ENCODE measurements around the gene APOL2. TPM values are rescaled to one million over a fixed set of nuclear protein-coding genes. Genes with fewer than 3 reads are reported as not detected.
"Not testable (repeated sequence)": the region's sequence is repeated elsewhere in the genome, so short reads cannot be mapped to it uniquely, and the experiment has no call there.

Gene APOL2
- total RNA-seq, 1 donor from 2014 or later, result 52.7 TPM

DNA sequence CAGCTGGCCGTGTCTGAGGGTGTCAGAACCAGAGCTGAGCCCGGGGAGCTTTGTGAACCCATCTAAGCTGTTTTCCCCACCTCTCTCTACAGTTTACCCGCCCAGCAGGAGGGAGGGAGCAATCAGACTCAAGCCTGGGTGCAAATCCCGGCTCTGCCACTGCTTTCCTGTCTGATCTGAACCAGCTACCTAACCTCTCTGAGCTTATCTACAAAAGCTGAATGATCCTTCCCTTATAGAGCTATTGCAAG lies 252 bp downstream of the APOL2 start:
- no peak for DNase-seq (ENCODE audit: low spot score)

DNA sequence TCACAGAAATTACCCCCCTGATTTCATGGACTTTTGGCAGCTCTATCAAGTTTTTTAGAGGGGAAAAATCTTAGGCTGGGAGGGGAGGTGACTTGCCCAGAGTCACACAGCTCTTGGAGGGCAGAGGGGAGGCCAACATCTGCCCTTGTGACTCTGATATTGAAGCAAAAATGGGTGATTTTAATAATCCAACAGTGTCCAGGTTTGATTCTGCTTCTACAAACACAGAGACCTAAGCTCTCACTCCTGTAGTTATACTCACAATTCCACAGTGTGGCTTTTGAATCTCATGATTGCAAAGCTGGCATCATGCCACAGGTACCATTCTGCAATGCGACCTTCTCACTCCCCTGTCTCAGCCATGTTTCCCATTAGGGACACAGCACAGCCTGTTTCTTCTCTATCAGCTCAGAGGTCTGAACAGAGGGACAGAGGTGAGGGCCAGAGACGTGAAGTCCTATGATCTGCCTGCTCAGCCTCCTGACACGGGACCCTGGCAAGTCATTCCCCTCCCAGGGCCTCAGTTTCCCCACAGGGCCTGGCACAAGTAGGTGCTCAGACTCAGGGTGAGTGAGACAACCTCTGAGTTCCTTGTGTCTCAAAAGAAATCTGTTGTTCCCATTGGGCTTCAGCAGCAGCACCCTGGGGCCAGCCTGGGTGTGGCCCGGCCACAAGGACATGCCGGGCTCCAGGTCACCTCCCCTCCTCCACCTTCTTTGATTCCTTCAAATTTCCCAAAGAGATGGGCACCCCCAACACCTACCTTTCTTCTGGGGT lies 766 bp downstream of the APOL2 start:
- peak; percentile 49 for DNase-seq (ENCODE audit: low spot score)

DNA sequence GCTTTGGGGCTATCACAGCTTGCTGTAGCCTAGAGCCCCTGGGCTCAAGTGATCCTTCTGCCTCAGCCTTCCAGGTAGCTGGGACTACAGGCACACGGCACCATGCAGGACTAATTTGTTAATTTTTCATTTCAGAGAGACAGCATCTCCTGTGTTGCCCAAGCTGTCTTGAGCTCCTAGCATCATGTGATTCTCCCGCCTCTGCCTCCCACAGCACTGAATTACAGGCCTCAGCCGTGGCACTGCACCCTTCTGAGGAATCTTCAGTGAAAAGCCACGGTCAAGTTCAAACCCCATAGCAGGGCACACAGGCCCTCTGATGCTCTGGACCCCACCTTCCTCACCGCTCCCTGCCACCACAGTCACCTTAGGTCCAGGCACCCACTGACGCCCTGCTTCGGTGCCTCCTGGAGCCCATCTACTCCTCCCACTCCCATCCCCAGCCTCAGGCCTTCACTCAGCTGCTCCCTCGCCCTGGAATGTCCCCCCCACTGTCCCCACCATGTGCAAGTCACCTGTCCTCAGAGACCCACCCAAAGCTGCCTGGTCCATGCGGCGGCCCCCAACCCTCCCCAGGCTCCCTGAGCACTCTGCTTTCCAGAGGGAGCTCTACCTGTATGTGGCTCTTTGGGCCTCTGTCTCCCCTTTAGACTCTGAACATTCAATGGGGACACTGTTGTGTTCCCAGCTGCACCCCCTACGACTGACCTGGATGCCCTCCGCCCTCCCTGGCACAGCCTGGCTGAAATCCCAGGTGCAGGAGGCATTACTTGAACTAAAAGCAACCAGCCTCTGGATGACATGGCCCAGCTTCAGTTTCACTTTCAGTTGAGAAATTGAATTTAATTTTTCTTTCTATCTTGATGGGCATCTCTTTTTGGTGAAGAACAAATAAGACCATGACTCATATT lies 1.6 kb downstream of the APOL2 start:
- DNase-seq (ENCODE audit: low spot score), result peak; percentile 44

DNA sequence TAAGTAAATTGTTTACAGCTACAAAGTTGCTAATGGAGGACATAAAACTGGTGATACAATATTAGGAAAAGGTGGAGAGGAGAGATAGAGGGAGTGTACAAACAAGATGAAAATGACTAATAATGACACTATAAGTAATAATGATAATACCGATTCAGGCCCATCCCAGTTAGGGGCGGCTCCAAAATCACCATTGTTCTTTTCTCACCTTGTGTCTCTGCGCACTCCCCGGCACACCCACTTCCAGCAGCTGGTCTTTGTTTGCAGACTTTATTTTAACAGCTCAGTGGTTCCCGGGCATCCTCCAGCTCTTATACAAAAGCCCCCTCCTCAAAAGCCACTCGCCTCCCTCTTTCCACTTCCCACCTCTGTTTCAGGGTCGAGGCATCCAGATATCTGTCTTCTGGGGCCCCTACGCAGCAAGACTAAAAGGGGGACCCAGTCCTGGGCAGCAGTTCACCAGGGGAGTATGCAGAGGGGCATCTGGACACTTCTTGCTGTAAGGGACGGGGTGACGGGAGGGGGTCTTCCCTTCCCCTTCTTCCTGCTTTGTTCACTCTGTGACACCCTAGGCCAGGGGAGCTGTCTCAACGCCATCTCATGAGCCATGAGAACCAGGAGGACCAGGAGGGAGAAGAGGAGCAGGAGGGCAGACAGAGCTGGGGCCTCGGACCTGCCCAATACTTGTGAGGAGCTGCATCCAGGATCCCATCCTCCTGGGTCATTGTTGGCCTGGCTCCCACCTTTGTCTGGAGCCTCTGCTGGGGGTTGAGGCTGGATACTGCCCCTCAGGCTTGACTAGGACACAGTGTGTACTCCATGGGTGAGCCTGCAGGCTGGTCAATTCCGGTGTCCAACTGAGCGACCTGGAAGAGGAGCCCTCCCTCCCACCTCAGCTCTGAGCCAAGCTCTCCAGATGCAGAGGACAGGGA lies 2.7 kb downstream of the APOL2 start:
- DNase-seq (ENCODE audit: low spot score), result peak; percentile 39

DNA sequence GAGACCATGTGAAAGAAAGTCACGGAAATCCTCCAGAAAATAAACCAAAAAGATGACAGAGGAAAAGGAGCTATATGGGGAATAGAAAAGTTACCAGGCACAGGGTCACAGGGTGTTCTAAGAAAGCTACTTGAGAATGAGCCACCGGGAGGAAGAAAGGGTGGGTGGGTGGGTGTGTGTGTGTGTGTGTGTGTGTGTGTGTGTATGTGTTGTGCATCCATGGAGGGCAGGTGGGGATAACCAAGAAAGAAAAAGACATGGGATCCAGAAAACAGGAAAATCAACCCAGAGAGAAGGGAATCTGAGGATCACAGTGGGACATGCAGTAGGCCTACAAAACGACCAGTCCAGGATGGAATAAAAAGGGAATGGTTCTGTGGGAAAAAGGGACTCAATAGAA lies 3.7 kb downstream of the APOL2 start:
- peak; percentile 27 for DNase-seq (ENCODE audit: low spot score)

DNA sequence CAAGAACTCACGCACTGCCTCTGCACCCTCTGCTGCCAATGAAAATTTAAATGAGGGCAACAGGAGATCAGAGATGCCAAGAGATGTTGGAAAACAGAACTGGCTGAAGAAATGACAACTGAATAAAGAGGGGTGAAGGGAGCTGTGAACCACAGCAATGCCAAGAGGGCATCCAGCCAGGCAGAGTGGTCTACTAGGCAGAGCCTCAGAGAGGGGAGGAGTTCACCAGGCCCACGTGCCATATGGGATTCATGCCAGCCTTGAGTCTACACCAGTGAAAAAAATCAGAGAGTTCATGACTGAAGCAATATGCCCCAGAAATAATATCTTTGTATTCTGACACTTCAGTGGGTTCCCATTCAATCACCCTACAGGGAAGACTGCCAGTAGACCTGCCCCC lies 4.4 kb downstream of the APOL2 start:
- DNase-seq (ENCODE audit: low spot score), result peak; percentile 38

DNA sequence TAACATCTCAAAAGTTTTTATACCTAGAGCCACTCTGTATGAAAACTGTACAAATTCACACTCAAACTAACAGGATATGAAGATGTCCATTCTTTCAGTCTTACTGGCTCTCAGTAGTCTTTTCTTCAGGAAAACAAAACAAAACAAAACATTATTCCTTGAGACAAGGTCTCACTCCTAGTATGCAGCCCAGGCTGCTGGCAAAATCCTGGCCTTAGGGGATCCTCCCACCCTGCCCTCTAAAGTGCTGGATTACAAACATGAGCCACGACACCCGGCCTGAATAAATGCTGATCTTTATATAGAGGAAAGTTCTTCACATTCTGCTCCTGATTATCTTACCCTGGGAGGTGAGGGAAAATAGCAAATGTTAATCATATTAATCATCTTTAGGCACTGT lies 5.1 kb downstream of the APOL2 start:
- peak; percentile 22 for DNase-seq (ENCODE audit: low spot score)

DNA sequence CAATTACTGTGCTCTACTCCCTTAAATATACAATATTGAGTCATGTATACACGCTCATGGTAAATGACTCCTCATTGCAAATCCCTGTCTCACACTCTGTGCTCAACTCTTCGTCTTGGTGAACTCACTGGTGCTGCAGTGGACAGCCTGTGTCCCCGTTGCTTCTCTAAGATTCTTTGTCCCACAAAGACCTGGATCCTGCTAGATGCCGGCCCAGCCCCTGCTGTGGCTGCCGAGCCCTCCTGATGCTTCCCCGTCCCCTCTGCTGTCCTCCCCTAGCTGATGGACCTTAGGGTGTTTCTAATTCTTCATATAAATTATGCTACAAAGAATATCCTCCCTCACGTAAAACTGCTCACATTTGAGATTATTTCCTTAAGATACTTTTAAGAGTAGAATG lies 5.5 kb downstream of the APOL2 start:
- no peak for DNase-seq (ENCODE audit: low spot score)

DNA sequence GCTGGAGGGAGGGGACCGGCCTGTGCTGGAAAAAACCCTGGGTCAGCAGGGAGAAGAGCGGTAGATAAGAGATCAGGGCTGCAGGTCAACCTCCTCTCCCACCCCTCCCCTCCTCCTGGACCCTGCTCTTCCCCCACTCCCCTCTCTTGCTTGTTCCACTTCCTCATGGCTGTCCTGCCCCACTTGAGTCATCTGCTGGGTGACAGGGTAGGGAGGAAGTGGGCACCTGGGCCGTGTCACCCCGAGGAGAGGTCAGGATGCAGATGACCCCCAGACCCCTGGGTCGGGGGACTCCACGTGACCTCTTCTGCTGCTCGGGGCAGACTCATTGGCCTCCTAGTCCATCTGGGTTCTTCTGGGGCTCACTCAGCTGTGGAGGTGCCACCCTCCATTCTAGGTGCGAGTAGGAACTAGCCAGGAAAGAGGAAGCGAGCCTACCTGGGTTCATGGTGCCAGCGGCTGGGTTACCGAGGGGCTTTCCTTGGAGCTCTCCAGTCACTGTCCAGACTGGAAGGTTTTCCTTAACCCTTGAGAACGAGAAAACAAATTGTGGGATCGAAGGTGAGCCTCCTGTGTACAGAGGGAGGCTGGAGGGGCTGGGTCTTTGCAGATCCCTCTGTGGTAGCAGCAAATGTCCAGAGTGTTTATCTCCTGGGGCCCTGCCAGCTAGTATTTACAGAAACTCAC lies 6.5 kb downstream of the APOL2 start:
- peak; percentile 38 for DNase-seq (ENCODE audit: low spot score)

DNA sequence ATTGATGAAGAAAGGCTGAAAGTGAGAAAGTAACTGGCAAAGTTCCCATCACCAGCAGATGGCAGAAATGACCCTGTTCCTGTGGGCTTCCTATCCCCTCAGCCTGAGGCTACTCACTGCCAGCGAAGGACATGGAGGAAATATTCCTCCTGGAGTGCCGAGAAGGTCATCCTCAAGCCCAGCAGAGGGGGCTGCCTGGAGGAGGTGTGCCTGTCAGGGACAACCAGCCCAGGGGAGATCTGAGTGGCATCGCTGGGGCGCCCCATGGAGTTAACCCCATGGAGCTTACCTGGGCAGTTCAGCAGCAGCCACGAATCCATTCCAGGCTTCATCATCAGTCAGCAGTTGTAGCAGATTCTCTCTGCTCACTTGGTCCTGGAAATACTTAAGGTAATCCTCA lies 8.3 kb downstream of the APOL2 start:
- DNase-seq (ENCODE audit: low spot score), result peak; percentile 22

DNA sequence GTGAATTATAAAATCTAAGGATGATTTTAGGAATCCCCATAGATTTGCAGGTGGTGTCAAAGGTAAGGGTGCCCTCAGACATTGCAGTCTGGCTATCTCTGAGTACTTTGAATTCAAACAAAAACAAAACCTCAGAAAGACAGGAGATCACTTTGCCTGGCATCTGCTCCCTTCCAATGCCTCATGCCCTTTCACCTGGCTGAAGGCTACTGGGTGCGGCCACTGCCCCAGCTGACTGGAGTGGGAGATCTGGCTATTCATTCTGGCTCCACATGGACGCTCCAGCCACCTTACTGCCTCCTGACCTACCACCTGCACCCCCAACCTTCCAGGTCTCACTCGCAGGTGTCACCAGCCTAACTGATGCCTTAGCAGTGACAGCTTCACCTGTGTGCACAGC lies 9.7 kb downstream of the APOL2 start:
- DNase-seq (ENCODE audit: low spot score), result not testable (repeated sequence)

DNA sequence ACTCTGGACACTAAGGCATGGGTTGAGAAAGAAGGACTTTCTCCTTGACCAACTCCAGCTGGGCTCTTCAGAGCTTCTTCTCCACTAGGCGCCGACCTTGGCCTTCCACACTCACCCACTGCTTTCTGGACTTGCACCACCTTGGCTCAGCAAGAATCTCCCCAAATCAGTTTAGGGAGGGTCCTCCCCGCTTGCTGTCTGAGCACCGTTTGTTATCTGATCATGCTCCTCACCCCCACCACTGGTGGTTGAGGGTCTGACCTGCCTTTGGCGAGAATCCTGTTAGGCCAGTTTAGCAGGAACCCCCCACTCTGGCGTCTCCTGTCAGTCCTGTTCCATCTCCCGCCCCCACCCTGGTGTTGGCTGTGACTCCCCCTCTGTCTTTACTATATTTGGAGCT lies 10.4 kb downstream of the APOL2 start:
- DNase-seq (ENCODE audit: low spot score), result peak; percentile 41

DNA sequence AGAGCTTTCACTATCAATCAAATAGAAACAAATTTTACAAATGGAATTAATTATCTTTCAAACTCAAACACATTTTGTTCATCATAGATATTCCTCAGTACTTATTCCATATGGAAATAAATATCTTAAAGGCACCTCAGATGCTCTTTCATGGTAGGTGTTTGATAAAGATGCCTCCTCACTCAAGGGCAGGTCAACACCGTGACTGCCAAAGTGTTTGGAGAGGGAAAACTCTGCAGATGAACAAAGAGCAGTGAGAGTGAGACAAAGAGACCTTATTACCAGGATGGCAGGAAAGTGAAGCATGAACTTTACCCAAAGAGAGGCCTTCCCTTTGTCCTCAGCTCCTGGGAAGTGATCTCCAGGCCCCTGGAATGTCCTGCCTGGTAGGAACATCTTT lies 11.0 kb downstream of the APOL2 start:
- DNase-seq (ENCODE audit: low spot score), result peak; percentile 19

DNA sequence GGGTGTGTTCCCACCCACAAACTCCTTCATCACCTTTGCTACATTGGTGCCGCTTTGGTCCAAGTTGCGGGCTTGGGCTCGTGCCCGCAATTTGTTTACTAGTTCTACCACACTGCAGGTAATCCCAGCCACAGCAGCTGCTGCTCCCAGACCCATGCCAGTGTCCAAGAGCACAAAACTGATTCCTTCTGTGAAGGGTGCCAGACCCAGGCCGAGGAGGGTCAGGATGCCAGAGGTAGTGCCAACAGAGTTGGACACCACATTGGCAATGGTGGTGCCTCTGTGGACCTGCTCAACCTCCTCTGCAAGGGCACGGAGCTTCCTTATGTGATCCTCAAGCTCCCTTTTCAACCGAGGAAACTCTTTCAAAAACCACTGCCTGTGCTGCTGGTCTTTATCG lies 11.5 kb downstream of the APOL2 start:
- no peak for DNase-seq (ENCODE audit: low spot score)

DNA sequence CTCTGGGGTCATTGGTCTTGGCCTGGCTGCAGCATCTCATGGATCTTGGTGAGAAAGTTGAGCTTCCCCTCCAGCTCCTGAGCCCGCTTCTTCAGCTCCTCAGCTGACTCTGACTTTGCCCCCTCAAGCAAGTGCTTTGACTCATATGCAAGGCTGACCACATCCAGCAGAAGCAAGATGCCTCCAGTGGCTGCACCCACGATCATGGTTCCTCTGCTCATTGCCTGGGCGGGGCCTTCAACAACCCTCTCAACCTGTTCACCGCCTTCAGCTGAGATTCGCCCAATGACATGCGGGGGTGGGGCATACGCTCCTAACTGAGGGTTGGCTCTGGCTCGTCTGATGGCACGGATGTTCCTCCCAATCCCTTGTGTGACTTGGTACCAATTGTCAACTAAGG lies 11.9 kb downstream of the APOL2 start:
- peak; percentile 37 for DNase-seq (ENCODE audit: low spot score)

DNA sequence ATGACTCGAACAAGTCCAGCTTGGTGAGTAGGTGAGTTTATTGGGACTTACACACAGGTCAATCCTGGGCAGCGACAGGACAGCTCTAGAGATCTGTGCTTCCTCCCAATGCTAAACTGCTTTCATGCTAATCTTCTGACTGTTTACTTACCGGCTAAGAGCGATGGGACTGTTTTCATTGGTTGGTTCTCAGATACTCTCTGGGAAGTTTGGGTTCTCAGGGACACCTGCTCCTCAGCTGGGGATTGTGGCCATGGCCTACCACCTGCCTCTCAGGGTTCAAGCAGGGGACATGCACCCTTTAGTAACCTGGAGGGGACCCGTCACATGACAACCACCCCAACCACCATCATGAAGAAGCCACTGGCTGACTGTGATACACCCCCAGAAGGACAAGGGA lies 13.1 kb downstream of the APOL2 start:
- DNase-seq (ENCODE audit: low spot score), result peak; percentile 27

DNA sequence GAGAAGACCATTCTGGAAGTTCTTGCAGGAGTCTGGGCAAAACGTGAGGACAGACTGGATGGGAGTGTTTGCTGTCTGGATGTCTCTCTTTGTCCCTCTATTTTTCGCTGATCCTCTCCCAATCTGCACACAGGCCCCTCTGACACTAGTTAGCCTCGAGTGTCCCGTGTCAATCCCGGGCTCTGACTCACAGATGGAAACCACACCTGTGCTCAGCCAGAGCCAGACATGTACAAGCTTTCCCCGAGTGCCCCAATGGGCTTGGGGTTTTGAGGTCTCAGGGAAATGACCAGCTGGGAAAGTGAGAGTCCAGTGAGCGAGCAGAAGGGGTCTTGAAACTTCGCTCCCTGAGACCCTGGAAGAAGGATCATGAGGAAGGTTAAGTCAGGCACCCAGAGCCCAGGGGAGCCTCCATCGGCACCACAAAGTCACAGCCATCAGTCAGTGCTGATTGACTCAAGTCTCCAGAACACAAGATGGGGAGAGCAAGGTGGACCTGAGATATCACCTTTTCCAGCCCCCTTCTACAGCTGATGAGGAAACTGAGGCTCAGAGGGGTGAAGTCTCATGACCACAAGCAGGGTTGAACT lies 13.9 kb downstream of the APOL2 start:
- peak; percentile 36 for DNase-seq (ENCODE audit: low spot score)

DNA sequence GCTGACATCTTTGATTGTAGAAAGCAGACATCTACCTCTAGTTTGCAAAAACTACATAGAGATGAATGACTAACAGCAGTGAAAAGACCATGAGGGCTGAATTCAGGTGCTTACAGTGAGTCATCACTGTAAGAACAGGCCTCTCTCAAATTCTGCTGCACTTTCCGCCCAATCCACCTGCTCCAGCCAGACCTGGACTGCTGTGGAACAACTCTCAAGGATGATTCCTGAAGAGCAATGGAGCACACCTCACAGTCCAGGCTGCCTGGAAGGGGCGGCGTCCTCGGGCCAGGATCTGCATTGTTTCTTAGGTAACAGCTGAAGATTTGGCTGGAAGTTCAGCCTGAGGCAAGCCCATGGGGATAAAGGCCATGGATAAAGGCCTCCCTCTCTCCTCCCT lies 15.1 kb downstream of the APOL2 start:
- DNase-seq (ENCODE audit: low spot score), result peak; percentile 14

DNA sequence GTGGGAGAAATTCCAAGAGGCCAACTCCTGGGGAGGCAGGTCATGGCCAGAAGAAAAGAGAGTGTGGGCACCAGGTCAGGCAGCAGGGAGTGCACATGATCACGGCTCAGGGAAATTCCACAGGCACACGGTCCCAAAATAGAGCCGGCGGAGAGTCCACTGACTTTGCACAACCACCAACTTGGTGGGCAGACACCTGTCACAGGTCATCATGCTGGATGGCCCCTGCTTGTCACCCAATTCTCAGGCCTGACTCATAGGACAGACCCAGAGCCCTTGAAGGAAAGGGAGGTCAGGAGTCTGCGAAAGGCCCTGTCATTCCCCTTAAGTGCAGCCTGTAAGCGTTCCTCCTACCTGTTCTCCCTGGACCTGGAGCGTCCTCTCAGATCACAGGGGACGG lies 15.8 kb downstream of the APOL2 start:
- DNase-seq (ENCODE audit: low spot score), result peak; percentile 28

DNA sequence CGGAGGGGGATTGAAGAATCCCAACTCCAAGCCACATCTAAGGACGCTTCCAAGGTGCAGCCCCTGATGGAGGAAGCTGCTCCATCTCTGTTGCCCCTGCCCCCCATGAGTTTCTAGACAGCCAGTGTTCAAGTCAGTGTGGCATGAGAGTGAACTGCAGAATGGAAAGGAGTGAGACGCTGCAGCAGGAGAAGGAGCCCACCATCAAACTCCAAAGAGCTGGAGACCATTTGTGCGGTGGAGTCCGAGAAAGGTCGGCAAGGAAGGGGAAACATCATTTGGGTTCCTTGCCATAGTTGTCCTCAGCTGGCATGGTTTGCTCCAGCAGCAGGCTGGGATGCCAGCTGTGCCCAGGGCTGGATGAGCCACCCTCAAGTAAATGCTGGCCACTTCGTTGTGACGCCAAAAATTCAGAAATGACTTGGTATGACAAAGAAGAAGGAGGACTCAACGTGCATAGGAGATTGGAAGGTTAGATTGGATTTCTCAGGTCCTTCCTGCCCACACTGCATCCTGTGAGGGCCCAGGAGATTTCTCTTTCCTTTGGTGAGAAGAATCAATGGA lies 16.4 kb downstream of the APOL2 start:
- DNase-seq (ENCODE audit: low spot score), result peak; percentile 27
